Hematopoietic multipotent progenitor cell treated with erythropoietin and hydrocortisone succinate and interleukin-3 and kit ligand, for 4 days (in vitro differentiated cells): ENCODE data around the gene MRPL14.
A peak's percentile ranks its signal among the peaks of the same experiment; 100 is the strongest.

Experiments used
- DNase-seq: peaks from one replicate; pipeline ENCODE4 v3.0.0-alpha.2; 2015

The MRPL14 gene

DNA sequence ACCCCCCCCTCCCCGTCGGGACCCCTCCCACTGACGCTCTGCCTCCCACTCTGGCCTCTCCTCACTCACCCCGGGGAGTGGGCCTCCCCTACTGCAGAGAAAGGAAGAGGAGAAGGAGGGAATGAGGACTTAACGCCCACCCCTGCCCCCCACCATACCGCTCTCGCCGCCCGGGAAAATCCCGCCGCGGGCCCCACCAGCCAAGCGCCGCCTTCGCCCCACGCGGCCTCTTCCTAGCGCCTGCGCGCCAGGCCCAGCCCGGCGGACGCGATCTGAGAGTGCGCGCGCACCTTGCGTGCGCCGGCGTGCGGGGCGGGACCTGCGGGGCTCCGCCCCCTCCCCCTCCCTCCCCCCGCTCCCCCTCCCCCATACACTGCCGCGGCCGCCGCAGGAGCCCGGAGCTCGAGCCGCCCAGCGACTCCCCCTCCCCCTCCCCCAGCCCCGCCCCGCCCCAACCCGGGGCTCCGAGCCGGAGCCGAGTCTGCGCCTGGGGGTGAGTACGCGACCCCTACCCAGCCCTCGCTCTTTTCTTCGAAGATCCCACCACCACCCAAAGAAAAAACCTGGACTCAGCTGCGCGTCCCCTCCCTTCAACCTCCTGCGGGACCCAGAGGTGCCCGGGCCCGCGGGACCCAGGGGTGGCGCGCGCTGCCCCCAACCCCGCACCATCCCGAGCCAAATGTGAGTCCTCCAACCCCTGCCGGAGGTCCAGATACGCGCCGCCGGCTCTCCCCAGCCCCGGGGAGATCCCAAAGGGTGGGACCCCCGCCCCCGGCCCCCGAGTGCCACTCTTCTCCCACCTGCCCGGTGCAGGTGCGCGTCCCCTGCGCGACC, at the start of gene MRPL14, which contains the start of gene TMEM63B:
TSS of gene MRPL14 (minus strand) at position 267 of the 834 bp plus-strand sequence. CDS start 10,841 bp downstream, outside the sequence.
TSS of gene TMEM63B (plus strand) at position 369 of the 834 bp plus-strand sequence. CDS start 7,031 bp downstream, outside the sequence.
- DNase-seq = peak; percentile 94

DNA sequence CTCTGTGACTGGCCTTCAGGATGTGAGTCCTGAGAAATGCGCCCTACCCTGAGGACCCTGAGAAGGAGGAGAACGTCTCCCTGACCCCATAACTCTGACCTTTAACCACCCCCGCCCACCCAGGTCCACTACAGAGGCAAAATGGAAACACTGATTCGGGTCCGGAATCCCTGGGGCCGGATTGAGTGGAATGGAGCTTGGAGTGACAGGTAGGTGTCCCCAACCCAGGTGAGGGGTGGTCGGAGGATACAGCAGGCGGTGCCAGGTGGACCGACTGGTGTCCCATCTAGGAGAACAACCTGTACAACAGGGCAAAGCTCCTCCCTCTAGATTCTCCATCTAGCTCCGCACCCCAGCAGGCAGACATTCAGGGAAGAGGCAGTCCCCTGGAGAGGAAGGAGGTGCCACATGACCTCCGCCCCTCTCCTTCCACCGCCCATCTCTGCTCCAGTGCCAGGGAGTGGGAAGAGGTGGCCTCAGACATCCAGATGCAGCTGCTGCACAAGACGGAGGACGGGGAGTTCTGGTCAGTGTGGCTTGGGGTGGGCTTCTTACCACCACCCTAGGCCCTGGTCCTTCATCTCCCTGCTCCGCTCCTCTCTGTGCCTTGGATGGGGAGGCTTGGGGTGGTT, 49.0 kb upstream of the MRPL14 start:
- no peak for DNase-seq

GRCh38 chr6:44172731-44173500, 45.7 kb upstream of the MRPL14 start:
- peak; percentile 89 for DNase-seq

GRCh38 chr6:44171899-44172546, 44.8 kb upstream of the MRPL14 start:
- DNase-seq = no peak

- peak; percentile 42 for DNase-seq
Measured at GRCh38 chr6:44169886-44170570, 42.8 kb upstream of the MRPL14 start.

DNA sequence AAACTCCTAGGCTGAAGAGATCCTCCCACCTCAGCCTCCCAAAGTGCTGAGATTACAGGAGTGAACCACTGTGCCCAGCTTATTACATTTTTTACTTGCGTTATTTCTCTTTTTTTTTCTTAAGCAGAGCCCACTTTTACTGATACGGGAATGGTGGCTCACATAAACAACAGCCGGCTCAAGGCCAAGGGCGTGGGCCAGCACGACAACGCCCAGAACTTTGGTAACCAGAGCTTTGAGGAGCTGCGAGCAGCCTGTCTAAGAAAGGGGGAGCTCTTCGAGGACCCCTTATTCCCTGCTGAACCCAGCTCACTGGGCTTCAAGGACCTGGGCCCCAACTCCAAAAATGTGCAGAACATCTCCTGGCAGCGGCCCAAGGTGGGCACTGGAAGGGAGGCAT, 41.9 kb upstream of the MRPL14 start:
- DNase-seq = no peak

DNA sequence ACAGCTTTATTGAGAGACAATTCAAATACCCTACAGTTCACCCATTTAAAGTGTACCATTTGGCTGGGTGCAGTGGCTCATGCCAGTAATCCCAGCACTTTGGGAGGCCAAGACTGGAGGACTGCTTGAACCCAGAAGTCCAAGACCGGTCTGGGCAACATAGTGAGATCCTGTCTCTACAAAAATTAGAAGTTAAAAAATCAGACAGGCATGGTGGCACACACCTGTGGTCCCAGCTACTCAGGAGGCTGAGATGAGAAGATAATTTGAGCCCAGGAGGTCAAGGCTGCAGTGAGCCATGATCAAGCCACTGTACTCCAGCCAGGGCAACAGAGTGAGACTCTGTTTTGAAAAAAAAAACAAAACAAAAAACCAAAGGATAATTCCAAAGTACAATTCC, 40.3 kb upstream of the MRPL14 start:
- DNase-seq = no peak

DNA sequence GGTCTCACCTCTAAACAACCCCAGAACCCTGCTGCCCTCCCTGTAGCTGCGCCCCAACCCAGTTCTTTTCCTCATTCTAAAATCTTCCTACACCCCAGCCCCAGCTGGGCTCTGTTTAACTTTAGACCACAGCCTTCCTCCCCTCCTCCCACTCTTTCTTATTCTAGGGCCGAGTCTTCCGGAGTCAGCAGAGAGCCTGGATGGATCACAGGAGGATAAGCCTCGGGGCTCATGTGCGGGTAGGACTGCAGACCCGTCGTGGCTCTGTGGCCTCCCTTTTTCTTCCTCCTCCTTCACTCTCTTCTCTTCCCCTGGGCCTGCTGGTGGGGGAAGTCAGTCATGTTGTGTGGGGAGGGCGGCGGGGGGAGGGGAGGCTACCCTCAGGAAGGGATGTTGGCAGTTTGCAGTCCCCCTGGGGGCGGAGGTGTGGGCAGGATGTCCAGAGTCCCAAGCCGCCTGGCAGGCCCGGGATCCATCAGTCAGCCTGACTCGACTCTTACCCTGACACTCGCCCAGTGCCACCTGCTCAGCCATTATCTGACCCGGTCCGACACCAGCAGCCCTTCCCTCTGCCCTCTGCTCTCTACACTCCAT, 39.4 kb upstream of the MRPL14 start:
- DNase-seq = peak; percentile 63

- DNase-seq = no peak
Measured at GRCh38 chr6:44166116-44166515, 38.9 kb upstream of the MRPL14 start.

DNA sequence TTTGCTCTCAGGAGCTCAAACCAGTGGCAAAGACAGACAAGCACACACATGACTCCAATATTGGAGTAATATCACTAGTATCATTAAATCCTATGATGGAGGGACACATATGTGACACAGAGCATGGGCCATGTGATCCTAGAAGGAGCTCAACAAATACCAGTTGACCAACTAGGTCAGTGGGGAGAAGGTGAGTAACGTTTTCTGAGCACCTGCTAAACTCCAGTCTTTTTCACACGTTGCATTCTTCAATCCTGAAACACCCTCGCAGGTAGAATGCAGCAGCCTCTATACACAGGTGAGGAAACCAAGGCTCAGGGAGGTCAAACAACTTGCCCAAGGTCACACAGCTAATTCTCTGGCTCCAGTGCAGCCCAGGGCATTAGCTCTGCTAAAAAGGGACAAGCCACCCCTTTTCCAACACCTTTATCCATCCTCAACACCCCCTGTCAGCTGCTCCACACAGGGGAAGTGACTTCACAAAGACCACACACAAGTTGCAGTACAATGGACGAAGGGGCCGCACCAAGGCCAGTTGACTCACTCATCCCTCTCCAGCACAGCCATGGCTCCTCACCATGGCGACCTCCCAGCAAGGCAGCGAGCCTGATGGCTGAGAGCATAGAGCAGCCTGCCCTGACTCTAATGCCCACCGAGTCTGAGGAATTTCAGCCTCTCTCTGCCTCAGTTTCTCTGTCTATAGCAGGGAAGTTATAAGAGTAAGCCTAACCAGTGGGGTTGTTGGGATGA, 35.8 kb upstream of the MRPL14 start:
- DNase-seq = no peak

DNA sequence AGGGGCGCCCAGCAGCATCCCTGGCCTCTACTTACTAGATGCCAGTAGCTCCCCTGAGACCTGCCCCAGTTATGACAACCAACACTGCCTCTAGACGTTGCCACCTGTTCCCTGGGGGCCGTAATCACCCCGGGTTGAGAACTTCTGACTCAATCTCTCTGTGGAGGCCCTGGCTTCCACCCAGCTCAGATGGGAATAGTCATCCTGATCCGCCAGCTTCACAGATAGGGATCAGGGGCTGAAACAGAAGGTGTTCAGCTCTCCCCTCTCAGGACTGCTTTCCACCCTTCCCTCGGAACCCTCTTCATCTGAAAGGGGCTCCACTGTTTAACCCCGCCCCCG, 34.7 kb upstream of the MRPL14 start:
- no peak for DNase-seq

DNA sequence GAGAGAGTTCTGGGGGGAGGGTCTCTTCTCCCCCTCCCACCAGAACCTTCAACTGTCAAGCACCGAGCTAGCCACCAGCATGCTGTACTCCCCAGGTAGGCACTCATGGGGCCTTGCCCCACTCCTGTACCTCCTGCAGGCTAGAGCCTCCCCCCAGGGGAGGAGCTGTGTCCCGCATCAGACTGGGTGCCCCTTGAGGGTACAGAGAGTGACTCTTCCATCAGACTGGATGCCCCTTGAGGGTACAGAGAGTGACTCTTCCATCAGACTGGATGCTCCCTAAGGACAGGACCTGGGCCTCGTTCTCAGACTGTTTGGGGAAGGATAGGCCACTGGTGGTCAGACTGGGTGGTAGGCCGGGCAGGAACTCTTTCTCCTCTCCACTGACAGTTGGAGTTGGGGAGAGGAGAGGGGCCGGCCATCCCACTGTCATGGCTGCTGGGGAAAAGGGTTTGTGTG, 31.5 kb upstream of the MRPL14 start, which contains the start of gene CAPN11:
TSS of gene CAPN11 (plus strand) at position 51 of the 459 bp plus-strand sequence. CDS start at position 80, 29 bp downstream.
- DNase-seq = no peak

- DNase-seq = peak; percentile 51
Measured at GRCh38 chr6:44157152-44157521, 29.9 kb upstream of the MRPL14 start.

DNA sequence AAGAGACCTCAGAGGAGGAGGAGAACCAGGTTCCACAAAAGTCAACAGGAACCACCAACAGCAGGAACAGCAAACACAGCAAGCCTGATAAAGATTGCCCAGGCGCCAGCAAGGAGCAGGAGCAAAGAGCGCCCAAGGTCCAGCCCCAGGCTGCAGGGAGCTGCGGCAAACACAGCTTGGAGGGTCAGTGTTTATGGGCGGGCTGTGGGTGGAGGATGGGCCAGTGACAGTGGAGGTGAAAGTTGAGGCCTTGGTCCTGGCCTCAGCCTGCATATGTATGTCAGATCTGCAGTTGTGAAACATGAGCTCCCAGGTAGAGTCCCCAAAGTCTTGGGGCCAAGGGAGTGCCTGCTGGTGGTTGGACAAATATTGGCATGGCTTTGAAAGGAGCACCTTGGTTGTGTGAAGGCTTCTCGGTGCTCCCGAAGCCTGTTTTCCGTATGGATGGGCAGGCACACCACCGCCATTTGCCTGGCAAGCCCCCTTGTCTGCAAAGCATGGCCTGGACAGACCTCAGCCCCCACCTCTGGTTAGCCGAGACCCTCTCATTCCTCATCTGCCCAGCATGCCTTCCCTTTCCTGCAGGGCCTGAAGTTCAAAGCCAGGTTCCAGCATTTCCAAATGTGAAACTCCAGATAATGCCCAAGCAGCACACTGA, 29.4 kb upstream of the MRPL14 start:
- no peak for DNase-seq

GRCh38 chr6:44154067-44154466, 26.8 kb upstream of the MRPL14 start:
- no peak for DNase-seq

- DNase-seq = no peak
Measured at GRCh38 chr6:44152533-44152932, 25.3 kb upstream of the MRPL14 start.

GRCh38 chr6:44152109-44152461, 24.8 kb upstream of the MRPL14 start:
- DNase-seq = no peak

- DNase-seq = peak; percentile 89
Measured at GRCh38 chr6:44151348-44152108, 24.3 kb upstream of the MRPL14 start.

- DNase-seq = no peak
Measured at GRCh38 chr6:44150317-44150917, 23.2 kb upstream of the MRPL14 start.
